Upper lobe of left lung (tissue), 6 donors: ENCODE results near the gene RRAD. TPM values are rescaled to one million over a fixed set of nuclear protein-coding genes. Genes with fewer than 3 reads are reported as not detected.

Source experiments
- ATAC-seq, 2 donors: fragments of 200-7000 bp; cut with Tn5 transposase; one replicate each; pipeline ENCODE4 v1.9.1; 2022; ENCODE audit warnings: mild to moderate bottlenecking in 2 of 2, moderate library complexity in 2 of 2; ENCODE audit not compliant: low FRiP score in 2 of 2
- DNase-seq, 2 donors: peaks; one replicate each; pipeline ENCODE4 v3.0.0-alpha.2; 2019 to 2020
- H3K27ac ChIP-seq, 4 donors: fragments of 200-600 bp; sonication (generic); one replicate each; pipeline ENCODE4 v1.5.1; 2016 to 2019
- H3K27me3 ChIP-seq, 4 donors: fragments of 200-600 bp; sonication (generic); one replicate each; pipeline ENCODE4 v1.5.1; 2017 to 2019
- H3K36me3 ChIP-seq, 4 donors: fragments of 200-600 bp; sonication (generic); one replicate each; pipeline ENCODE4 v1.5.1; 2016 to 2019
- H3K4me1 ChIP-seq, 4 donors: fragments of 200-600 bp; sonication (generic); one replicate each; pipeline ENCODE4 v1.5.1; 2018 to 2019
- H3K4me3 ChIP-seq, 4 donors: fragments of 200-600 bp; sonication (generic); one replicate each; pipeline ENCODE4 v1.5.1; 2017 to 2019; ENCODE audit warnings: mild to moderate bottlenecking in 2 of 4, moderate library complexity in 1 of 4
- H3K9me3 ChIP-seq, 4 donors: fragments of 200-600 bp; sonication (generic); one replicate each; pipeline ENCODE4 v1.5.1; 2018 to 2019
- CTCF ChIP-seq, 6 experiments: fragments of 450-650 bp in 4 of 6; fragments of 200-600 bp in 2 of 6; sonication (generic) in 2 of 6; IDR thresholded peaks; one replicate each; pipeline ENCODE4 v1.5.1; 2016 to 2019; ENCODE audit warnings: antibody characterized with exemption in 6 of 6
- EP300 ChIP-seq, 4 donors: sonication (generic); formaldehyde crosslinking; IDR thresholded peaks; one replicate each; pipeline ENCODE4 v1.5.1; 2017; ENCODE audit warnings: antibody characterized with exemption in 4 of 4, control low read depth in 2 of 4
- POLR2A ChIP-seq, 4 donors: fragments of 450-650 bp; IDR thresholded peaks; one replicate each; pipeline ENCODE4 v1.5.1; 2016 to 2017; ENCODE audit warnings: antibody characterized with exemption in 4 of 4, mild to moderate bottlenecking in 2 of 4
- POLR2AphosphoS5 ChIP-seq, 2 donors: sonication (generic); formaldehyde crosslinking; IDR thresholded peaks; one replicate each; pipeline ENCODE4 v1.5.1; 2017; ENCODE audit warnings: antibody characterized with exemption in 2 of 2
- WGBS, 2 donors: methylation state at CpG; one replicate each; pipeline ENCODE4 v1.1.5; 2017 to 2018; 5-methylcytosine and 5-hydroxymethylcytosine counted together
- total RNA-seq, 6 donors: library from RNA; depleted of rRNA in 4 of 6; stranded (reverse); fragments of >200 nt in 4 of 6; gene quantifications; one replicate each; pipeline versions ENCODE4 v1.1.0 to v1.2.1, GENCODE V29; 2016 to 2021
- donor health status: DM: no; HTN: no; CAD: no; lungs with moderate emphysema.
- donor health status: DM: no; HTN: yes; CAD: no; lungs with severe emphysema.

Gene RRAD
- total RNA-seq, 6 donors from 2014 or later: 13.8 to 50.3 (median 47.0) TPM

- no peak for TF ChIP-seq CTCF (IDR thresholded peaks at IDR 0.05)
- no peak for TF ChIP-seq POLR2A (IDR thresholded peaks at IDR 0.05)
- TF ChIP-seq POLR2AphosphoS5 (IDR thresholded peaks at IDR 0.05): no peak
- TF ChIP-seq EP300 (IDR thresholded peaks at IDR 0.05): no peak
- WGBS, 2 donors: 81 to 84% methylated on average over 6 of the region's 6 CpGs
These were observed 24.1 kb upstream of the RRAD start for GRCh38 chr16:66949472-66949871.

GRCh38 chr16:66948837-66949225 is 23.5 kb upstream of the RRAD start:
- TF ChIP-seq EP300 (IDR thresholded peaks at IDR 0.05) (no peak), POLR2A (IDR thresholded peaks at IDR 0.05) (no peak), POLR2AphosphoS5 (IDR thresholded peaks at IDR 0.05) (no peak), CTCF (IDR thresholded peaks at IDR 0.05) (no peak)
- H3K9me3 ChIP-seq: no peaks in the 10 kb centered on the region
- ATAC-seq: no peak
- DNase-seq: peak in 1 of 2 donors; percentile 59
- 25% methylated on average over 21 of the region's 21 CpGs; no CpG with 5 or more reads in 1 of the 2 donors for WGBS, 2 donors
- peaks cover 0 to 3% (median under 1%) of the 10 kb centered on the region in 4 donors for H3K36me3 ChIP-seq
- peaks cover 0 to 7% (median 0%) of the 10 kb centered on the region in 4 donors for H3K27me3 ChIP-seq
- H3K27ac ChIP-seq: no peak overlapping the region
- H3K4me3 ChIP-seq: peak overlapping the region in 3 of 4 donors; percentile 47 to 60 (median 56)
- peaks cover 14 to 19% (median 17%) of the 10 kb centered on the region in 4 donors for H3K4me1 ChIP-seq

More at GRCh38 chr16:66949472-66949871, 24.1 kb upstream of the RRAD start:
- Histone ChIP-seq H3K36me3 (no peaks in the 10 kb centered on the region), H3K27ac (no peak overlapping the region), H3K4me3 (no peak overlapping the region), H3K9me3 (no peaks in the 10 kb centered on the region), H3K4me1 (peaks cover 14 to 19% (median 17%) of the 10 kb centered on the region in 4 donors), H3K27me3 (peaks cover 0 to 7% (median 0%) of the 10 kb centered on the region in 4 donors)
- ATAC-seq (no peak), DNase-seq (no peak)

GRCh38 chr16:66948134-66948836 is 22.9 kb upstream of the RRAD start:
- Histone ChIP-seq H3K4me3 (peak overlapping the region; percentile 10 to 60 (median 52)), H3K36me3 (peaks cover 0 to 9% (median 6%) of the 10 kb centered on the region in 4 donors), H3K27ac (no peak overlapping the region), H3K9me3 (no peaks in the 10 kb centered on the region), H3K27me3 (peaks cover 0 to 7% (median 0%) of the 10 kb centered on the region in 4 donors), H3K4me1 (peaks cover 14 to 19% (median 17%) of the 10 kb centered on the region in 4 donors)
- no peak for TF ChIP-seq CTCF (IDR thresholded peaks at IDR 0.05)
- TF ChIP-seq EP300 (IDR thresholded peaks at IDR 0.05): no peak
- no peak for TF ChIP-seq POLR2A (IDR thresholded peaks at IDR 0.05)
- TF ChIP-seq POLR2AphosphoS5 (IDR thresholded peaks at IDR 0.05): no peak
- WGBS, 2 donors: 0 to 7% methylated on average over 11 to 43 of the region's 44 CpGs
- ATAC-seq (peak; percentile 56), DNase-seq (peak in 1 of 2 donors; percentile 88)

- no peaks in the 10 kb centered on the region for H3K9me3 ChIP-seq
- peaks cover 14 to 19% (median 17%) of the 10 kb centered on the region in 4 donors for H3K4me1 ChIP-seq
- peaks cover 0 to 7% (median 0%) of the 10 kb centered on the region in 4 donors for H3K27me3 ChIP-seq
- DNase-seq (peak; percentile 81), ATAC-seq (peak; percentile 90 to 93)
- H3K36me3 ChIP-seq: peaks cover 2 to 17% (median 14%) of the 10 kb centered on the region in 4 donors
- H3K27ac ChIP-seq: no peak overlapping the region
- H3K4me3 ChIP-seq: peak overlapping the region; percentile 28 to 60 (median 52)
- TF ChIP-seq POLR2A (IDR thresholded peaks at IDR 0.05): peak in 1 of 4 donors; percentile 5
- no peak for TF ChIP-seq POLR2AphosphoS5 (IDR thresholded peaks at IDR 0.05)
- peak; percentile 86 to 93 (median 88) for TF ChIP-seq CTCF (IDR thresholded peaks at IDR 0.05)
- no peak for TF ChIP-seq EP300 (IDR thresholded peaks at IDR 0.05)
- 0 to 7% methylated on average over 17 to 22 of the region's 23 CpGs for WGBS, 2 donors
These were observed 22.1 kb upstream of the RRAD start for GRCh38 chr16:66947302-66948065.
